AG04450 (cell line): ENCODE results near the gene DEFB114. TPM values are rescaled to one million over a fixed set of nuclear protein-coding genes. Genes with fewer than 3 reads are reported as not detected.

ENCODE experiments used
- CTCF ChIA-PET: fragments of 300-600, 350-600 bp; formaldehyde crosslinking; extraction: SDS; loops from one replicate; lab custom pipeline; 2022; ENCODE audit warnings: antibody characterized with exemption, inconsistent platforms; lab: Charles Lee
- POLR2A ChIA-PET: fragments of 350-600 bp; formaldehyde crosslinking; extraction: SDS; loops from one replicate; lab custom pipeline; 2021; ENCODE audit warnings: antibody characterized with exemption, inconsistent platforms; lab: Yijun Ruan, JAX
- DNase-seq: peaks from one replicate; pipeline ENCODE4 v3.0.0-alpha.2; 2011; ENCODE audit warnings: low read depth, low spot score
- H3K27ac ChIP-seq: one replicate; pipeline ENCODE4 v1.5.1; 2012; ENCODE audit warnings: low read depth, low read length, control low read depth
- H3K27me3 ChIP-seq: one replicate; pipeline ENCODE4 v1.6.0; 2012; ENCODE audit warnings: low read length; ENCODE audit not compliant: control insufficient read depth, insufficient read depth
- H3K4me3 ChIP-seq: 2 replicates; pipeline ENCODE4 v1.5.1; 2011; ENCODE audit warnings: mild to moderate bottlenecking, low read depth, low read length, control low read depth
- H3K9me3 ChIP-seq: 2 replicates; pipeline ENCODE4 v1.5.1; 2012; ENCODE audit warnings: low read length; ENCODE audit not compliant: control insufficient read depth, insufficient read depth
- polyA plus RNA-seq: library from polyadenylated mRNA; depleted of rRNA; stranded (reverse); fragments of >200 nt; gene quantifications from 2 replicates; pipeline ENCODE4 v1.2.3, GENCODE V29; 2011
- TF ChIP-seq, protein P1 (sequence below): IDR thresholded peaks from 2 replicates; pipeline ENCODE4 v1.5.1; 2011; ENCODE audit warnings: low read depth, low read length, control low read depth, inconsistent platforms

Gene DEFB114
- polyA plus RNA-seq, 1 experiment, result not detected

GRCh38 chr6:49939993-49940498, 23.9 kb downstream of the DEFB114 start:
- DNase-seq, result no peak
- ChIA-PET POLR2A (no interaction called here), CTCF (no interaction called here)
- Histone ChIP-seq H3K4me3 (no peak overlapping the region), H3K27ac (no peak overlapping the region), H3K9me3 (no peaks in the 10 kb centered on the region), H3K27me3 (no peaks in the 10 kb centered on the region)
- TF ChIP-seq, protein P1, sequence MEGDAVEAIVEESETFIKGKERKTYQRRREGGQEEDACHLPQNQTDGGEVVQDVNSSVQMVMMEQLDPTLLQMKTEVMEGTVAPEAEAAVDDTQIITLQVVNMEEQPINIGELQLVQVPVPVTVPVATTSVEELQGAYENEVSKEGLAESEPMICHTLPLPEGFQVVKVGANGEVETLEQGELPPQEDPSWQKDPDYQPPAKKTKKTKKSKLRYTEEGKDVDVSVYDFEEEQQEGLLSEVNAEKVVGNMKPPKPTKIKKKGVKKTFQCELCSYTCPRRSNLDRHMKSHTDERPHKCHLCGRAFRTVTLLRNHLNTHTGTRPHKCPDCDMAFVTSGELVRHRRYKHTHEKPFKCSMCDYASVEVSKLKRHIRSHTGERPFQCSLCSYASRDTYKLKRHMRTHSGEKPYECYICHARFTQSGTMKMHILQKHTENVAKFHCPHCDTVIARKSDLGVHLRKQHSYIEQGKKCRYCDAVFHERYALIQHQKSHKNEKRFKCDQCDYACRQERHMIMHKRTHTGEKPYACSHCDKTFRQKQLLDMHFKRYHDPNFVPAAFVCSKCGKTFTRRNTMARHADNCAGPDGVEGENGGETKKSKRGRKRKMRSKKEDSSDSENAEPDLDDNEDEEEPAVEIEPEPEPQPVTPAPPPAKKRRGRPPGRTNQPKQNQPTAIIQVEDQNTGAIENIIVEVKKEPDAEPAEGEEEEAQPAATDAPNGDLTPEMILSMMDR, result no peak

GRCh38 chr6:49937811-49938210, 26.2 kb downstream of the DEFB114 start:
- POLR2A ChIA-PET, result no interaction called here
- no peak overlapping the region for H3K4me3 ChIP-seq
- CTCF ChIA-PET, result interaction anchor here (0.6 kb wide), 1 partner anchor 1359 kb away, joined by 5 read pairs; no protein-coding TSS in a partner anchor
- H3K27ac ChIP-seq, result no peak overlapping the region
- H3K9me3 ChIP-seq, result no peaks in the 10 kb centered on the region; the same call in 1 of the 2 replicates
- H3K27me3 ChIP-seq, result no peaks in the 10 kb centered on the region
- TF ChIP-seq, protein P1, result no peak
- DNase-seq, result no peak

GRCh38 chr6:49937017-49937416, 26.9 kb downstream of the DEFB114 start:
- H3K9me3 ChIP-seq, result no peaks in the 10 kb centered on the region; the same call in 1 of the 2 replicates
- ChIA-PET CTCF (no interaction called here), POLR2A (no interaction called here)
- DNase-seq, result no peak
- TF ChIP-seq, protein P1, result no peak
- H3K27me3 ChIP-seq, result no peaks in the 10 kb centered on the region
- H3K4me3 ChIP-seq, result no peak overlapping the region
- no peak overlapping the region for H3K27ac ChIP-seq

DNA sequence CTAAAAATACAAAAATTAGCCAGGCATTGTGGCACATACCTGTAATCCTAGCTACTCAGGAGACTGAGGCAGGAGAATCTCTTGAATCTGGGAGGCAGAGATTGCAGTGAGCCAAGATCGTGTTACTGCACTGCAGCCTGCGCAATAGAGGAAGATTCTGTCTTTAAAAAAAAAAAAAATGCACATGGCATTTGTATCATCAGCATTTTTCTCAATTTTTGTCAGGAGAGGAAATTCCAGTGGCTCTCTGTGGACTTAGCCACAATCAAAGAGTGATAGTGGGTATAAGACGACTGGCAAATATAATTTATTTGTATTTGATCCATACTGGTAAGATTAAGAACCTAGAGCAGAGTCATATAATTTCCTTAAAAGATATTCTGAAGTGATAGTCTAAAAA, 28.6 kb downstream of the DEFB114 start:
- no peak overlapping the region for H3K4me3 ChIP-seq
- no peak for DNase-seq
- H3K27ac ChIP-seq, result no peak overlapping the region
- CTCF ChIA-PET, result no interaction called here
- POLR2A ChIA-PET, result no interaction called here
- no peaks in the 10 kb centered on the region; the same call in 1 of the 2 replicates for H3K9me3 ChIP-seq
- no peaks in the 10 kb centered on the region for H3K27me3 ChIP-seq
- TF ChIP-seq, protein P1, result no peak

DNA sequence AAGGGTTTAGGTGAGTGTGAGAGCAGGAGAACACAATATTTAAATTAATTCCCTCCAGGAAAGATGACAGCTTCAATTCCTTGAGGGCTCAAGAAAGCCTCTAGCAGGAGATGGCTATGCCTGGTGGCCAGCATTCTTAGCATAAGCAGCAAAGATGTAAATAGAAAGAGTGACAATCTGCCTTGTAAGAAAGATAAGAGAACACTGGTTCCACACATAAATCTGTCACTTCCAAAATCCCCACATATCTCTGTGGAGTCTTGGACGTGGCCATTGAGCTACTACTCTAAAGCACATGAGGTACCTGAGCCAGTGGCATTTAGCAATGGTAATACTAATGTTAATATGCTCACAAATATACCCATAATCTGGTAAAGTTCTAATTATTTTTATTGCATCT, 29.2 kb downstream of the DEFB114 start:
- Histone ChIP-seq H3K27ac (no peak overlapping the region), H3K9me3 (no peaks in the 10 kb centered on the region; the same call in 1 of the 2 replicates), H3K27me3 (no peaks in the 10 kb centered on the region), H3K4me3 (no peak overlapping the region)
- no peak for DNase-seq
- ChIA-PET CTCF (no interaction called here), POLR2A (no interaction called here)
- TF ChIP-seq, protein P1, result no peak
